ENCODE measurements around the gene ATF7IP2. TPM values are rescaled to one million over a fixed set of nuclear protein-coding genes. Genes with fewer than 3 reads are reported as not detected.

The ATF7IP2 gene
- total and polyA plus RNA-seq, 10 of the 15 experiments (the other 5 are each of a cell fraction or from before 2014, with no cell fraction given), result 24.6 to 82.1 (median 51.9) TPM

- Histone ChIP-seq H3K79me2 (ENCODE audit: control insufficient read depth, insufficient read depth, low read length) (no peaks in the 10 kb centered on the region), H3K4me3 (no peak overlapping the region), H2AFZ (ENCODE audit: control insufficient read depth, low read depth, low read length) (no peak overlapping the region), H4K20me1 (ENCODE audit: control insufficient read depth, insufficient read depth) (no peaks in the 10 kb centered on the region), H3K9ac (ENCODE audit: control insufficient read depth, insufficient read depth, low read length) (no peak overlapping the region), H3K27me3 (replicated peaks in 1 of 2; ENCODE audit: control insufficient read depth in 2 of 2, insufficient read depth in 2 of 2, low read length in 1 of 2) (no peaks in the 10 kb centered on the region; a peak in 1 of 4 replicates), H3K9me3 (replicated peaks; ENCODE audit: control insufficient read depth, insufficient read depth, low read length) (no peaks in the 10 kb centered on the region), H3K4me2 (ENCODE audit: control insufficient read depth, insufficient read depth) (no peak overlapping the region), H3K4me1 (ENCODE audit: control insufficient read depth, insufficient read depth, low read length) (no peaks in the 10 kb centered on the region), H3K36me3 (ENCODE audit: control insufficient read depth in 2 of 2, insufficient read depth in 2 of 2, low read length in 1 of 2) (no peaks in the 10 kb centered on the region), H3K27ac (ENCODE audit: control insufficient read depth, insufficient read depth) (no peak overlapping the region)
- FAIRE-seq, result no peak
- in situ Hi-C loops (cut with MboI), result no loop called here
- ATAC-seq, result no peak
- intact Hi-C loops (cut with micrococcal nuclease; ENCODE audit: unreplicated experiment), result no loop called here
- BruUV-seq (replicated peaks), result no TSS peak
- RAD21 ChIA-PET (ENCODE audit: unreplicated experiment), result interaction anchor here (0.6 kb wide), 1 partner anchor 17 kb away, joined by 3 read pairs; no protein-coding TSS in a partner anchor
- CTCF ChIA-PET, result interaction anchor here (0.7 kb wide), 1 partner anchor 1020 kb away, joined by 3 read pairs; no protein-coding TSS in a partner anchor
- POLR2A ChIA-PET, result no interaction called here
- SMC1A ChIA-PET (ENCODE audit: uncharacterized antibody, unreplicated experiment), result interaction anchor here (0.6 kb wide), 1 partner anchor 251 kb away, joined by 3 read pairs; no protein-coding TSS in a partner anchor
- DNase-seq (ENCODE audit: low read depth, low spot score), result no peak
- TF ChIP-seq NFYA (IDR thresholded peaks at IDR 0.05; ENCODE audit: borderline replicate concordance, low read depth, low read length), result no peak
- TF ChIP-seq JUND (IDR thresholded peaks at IDR 0.05; ENCODE audit: low read depth, low read length), result no peak
- no peak for TF ChIP-seq RB1 (IDR thresholded peaks at IDR 0.05; ENCODE audit: borderline replicate concordance)
- TF ChIP-seq ZNF24 (IDR thresholded peaks at IDR 0.05), result peak; percentile 78
- no peak for TF ChIP-seq MLLT1 (IDR thresholded peaks at IDR 0.05)
These were observed 145.7 kb downstream of the ATF7IP2 start for GRCh38 chr16:10531582-10531981.

Small RNAs within 50 kb of the gene (small RNA-seq; reads per million reads assigned to genes)
- not detected for gene RNU6-633P

Other genes starting within 250 kb of the ATF7IP2 start
- gene GRIN2A, start 203.6 kb upstream of the ATF7IP2 start, total RNA-seq (2014; rRNA removed), result 7.5 and 9.4 TPM in 2 replicates
- 8.0 and 9.2 TPM in 2 replicates for gene GRIN2A, start 203.6 kb upstream of the ATF7IP2 start, total RNA-seq (2014; rRNA removed; fragmentation: Illumina TruSeq; extraction: Trizol)
- gene GRIN2A, start 203.6 kb upstream of the ATF7IP2 start, total RNA-seq (2021), result 11.2 and 13.3 TPM in 2 replicates
- 7.6 and 7.8 TPM in 2 replicates for gene GRIN2A, start 203.6 kb upstream of the ATF7IP2 start, polyA plus RNA-seq (2011; rRNA removed)
- 7.9 and 8.2 TPM in 2 replicates for gene GRIN2A, start 203.6 kb upstream of the ATF7IP2 start, polyA plus RNA-seq (2014; fragmentation: Illumina TruSeq; extraction: Trizol)
- 1 to 10 TPM; 2.4 to 2.5 TPM for gene GRIN2A, start 203.6 kb upstream of the ATF7IP2 start, polyA plus RNA-seq (2014; fragmentation: Nextera tagmentation; extraction: Ambion mirVana)
- gene GRIN2A, start 203.6 kb upstream of the ATF7IP2 start, polyA plus RNA-seq (2014; rRNA removed), result 5.7 and 7.0 TPM in 2 replicates
- gene GRIN2A, start 203.6 kb upstream of the ATF7IP2 start, polyA plus RNA-seq (2016; fragmentation: Nextera tagmentation; extraction: Ambion mirVana), result 1 to 10 TPM; 4.0 TPM
- 3.2 and 3.4 TPM in 2 replicates for gene EMP2, start 194.5 kb downstream of the ATF7IP2 start, total RNA-seq (2014; rRNA removed)
- gene EMP2, start 194.5 kb downstream of the ATF7IP2 start, total RNA-seq (2014; rRNA removed; fragmentation: Illumina TruSeq; extraction: Trizol), result 2.6 and 2.9 TPM in 2 replicates
- 5.7 and 5.8 TPM in 2 replicates for gene EMP2, start 194.5 kb downstream of the ATF7IP2 start, total RNA-seq (2021)
- gene EMP2, start 194.5 kb downstream of the ATF7IP2 start, polyA plus RNA-seq (2011; rRNA removed), result 0.20 and 0.41 TPM in 2 replicates
- gene EMP2, start 194.5 kb downstream of the ATF7IP2 start, polyA plus RNA-seq (2014; fragmentation: Illumina TruSeq; extraction: Trizol), result 2.9 and 3.6 TPM in 2 replicates
- 1 to 10 TPM; 4.4 to 6.1 TPM for gene EMP2, start 194.5 kb downstream of the ATF7IP2 start, polyA plus RNA-seq (2014; fragmentation: Nextera tagmentation; extraction: Ambion mirVana)
- 2.9 and 3.1 TPM in 2 replicates for gene EMP2, start 194.5 kb downstream of the ATF7IP2 start, polyA plus RNA-seq (2014; rRNA removed)
- gene EMP2, start 194.5 kb downstream of the ATF7IP2 start, polyA plus RNA-seq (2016; fragmentation: Nextera tagmentation; extraction: Ambion mirVana), result 10 to 100 TPM in 1 of 2 experiments, 1 to 10 TPM in 1; 8.9 to 10.4 TPM

Measured in GM12878 (cell line).